NCI-H510A (cell line): ENCODE results near the gene MRPL37.
"Not testable (repeated sequence)": the region's sequence is repeated elsewhere in the genome, so short reads cannot be mapped to it uniquely, and the experiment has no call there.

Source experiments
- DNase-seq: peaks from one replicate; lab custom pipeline; 2025; lab: John Stamatoyannopoulos, UW

MRPL37 gene

GRCh38 chr1:54199765-54200518 is at the start of gene MRPL37, which contains the start of gene CYB5RL:
MRPL37 (plus strand) TSS chr1:54200167; CDS start chr1:54200244, 77 bp downstream.
CYB5RL (minus strand) TSS chr1:54200030; CDS start chr1:54195616, 4,414 bp downstream.
- DNase-seq = peak; percentile 96

DNA sequence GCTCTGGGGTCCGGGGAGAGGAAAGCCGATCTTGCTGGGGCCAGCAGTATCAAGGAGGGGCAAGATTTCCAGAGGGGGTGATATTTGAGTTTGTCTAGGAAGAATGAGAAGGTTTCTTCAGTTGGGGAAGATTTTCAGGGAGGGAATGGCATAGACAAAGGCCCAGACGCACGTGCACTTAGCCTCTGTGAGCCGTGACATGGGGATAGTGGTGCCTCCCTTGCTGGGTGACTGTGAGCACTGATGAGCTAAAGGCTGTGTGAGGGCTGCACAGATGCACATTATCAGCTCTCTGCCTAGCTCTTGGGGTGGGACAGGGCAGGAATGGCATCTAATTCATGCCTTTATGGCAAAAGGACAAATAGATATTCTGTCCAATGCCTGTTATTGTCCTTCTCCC is 49.0 kb upstream of the MRPL37 start:
- DNase-seq = no peak

DNA sequence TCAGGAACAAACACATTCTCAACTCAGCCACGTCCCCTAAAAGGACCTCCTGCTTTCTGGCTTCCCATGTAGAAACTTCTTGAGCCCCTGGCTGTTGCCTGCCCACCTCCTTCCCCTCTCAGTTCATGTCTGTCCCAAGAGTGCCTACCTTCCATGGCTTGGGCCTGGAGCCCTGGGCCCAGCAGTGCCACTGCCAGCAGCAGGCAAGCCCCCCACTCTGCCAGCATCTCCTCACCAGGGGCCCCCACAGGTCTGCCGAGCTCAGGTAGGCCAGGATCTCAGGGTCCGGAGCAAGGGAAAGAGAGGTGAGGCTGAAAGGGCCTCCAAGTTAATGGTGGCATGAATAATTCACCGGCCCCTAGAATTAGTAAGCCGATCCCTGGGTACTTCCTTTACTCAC is 47.3 kb upstream of the MRPL37 start, which contains the start of gene CDCP2:
Gene CDCP2, minus strand, starts transcription at position 305 of the 400 bp plus-strand sequence. Its CDS starts 78 bp downstream, at position 227.
- DNase-seq = no peak

DNA sequence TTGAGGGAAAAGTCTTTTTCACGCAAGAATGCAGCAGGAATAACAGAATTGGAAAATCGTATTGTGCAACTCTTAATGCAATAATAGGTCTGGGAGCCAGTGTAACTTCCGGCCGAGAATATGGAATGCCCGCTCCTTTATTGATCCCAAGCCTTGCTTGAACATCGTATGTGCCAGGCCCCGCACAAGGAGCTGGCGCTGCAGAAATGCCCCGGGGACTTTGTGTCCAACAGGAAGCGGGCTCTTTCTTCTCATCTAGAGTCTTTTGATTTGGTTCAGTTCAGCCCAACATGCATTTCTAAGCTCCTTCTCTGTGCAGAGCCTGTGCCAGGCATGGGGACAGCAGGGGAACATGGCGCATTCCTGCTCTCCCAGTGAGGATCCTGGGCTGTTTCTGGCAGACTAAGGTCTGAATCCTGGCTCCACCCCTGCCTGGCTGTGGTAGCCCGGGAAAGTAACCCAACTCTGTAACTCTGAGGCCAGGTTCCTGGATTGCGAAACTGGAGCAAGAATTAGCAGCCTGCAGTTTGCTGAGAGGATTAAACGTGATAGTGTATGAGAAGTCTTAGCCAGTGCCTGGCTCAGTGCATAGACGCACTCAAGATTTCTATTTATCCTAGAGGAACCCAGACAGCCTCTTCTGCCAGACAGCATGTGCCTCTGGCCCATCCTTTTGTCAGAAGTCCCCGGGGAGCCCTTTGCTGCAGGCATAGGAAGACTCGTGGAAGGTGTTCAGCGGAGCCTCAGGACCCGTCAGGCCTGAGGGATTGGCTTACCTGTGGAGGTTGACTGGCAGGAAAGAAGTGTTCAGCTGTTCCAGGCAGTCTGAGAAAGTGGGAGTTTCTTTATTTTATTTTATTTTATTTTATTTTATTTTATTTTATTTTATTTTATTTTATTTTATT is 46.2 kb upstream of the MRPL37 start:
- peak; percentile 25 for DNase-seq

DNA sequence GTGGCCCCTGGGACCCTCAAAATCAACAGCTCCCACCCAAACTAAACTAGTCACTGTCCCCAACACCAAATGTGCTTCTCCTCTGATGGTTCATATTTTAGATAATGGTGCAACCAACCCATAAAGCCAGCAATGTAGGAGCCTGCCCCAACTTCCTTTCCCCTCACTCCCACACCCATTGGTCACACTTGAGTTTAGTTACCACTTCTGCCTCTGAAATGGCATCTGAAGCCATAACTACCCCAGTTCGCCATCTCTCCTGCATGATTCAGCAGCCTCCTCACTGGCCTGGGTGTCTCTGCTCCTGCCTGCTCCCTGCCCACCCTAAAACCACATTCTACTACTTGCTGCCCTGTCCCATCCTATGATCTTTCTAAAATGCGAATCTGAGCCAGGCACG is 43.8 kb upstream of the MRPL37 start:
- no peak for DNase-seq

DNA sequence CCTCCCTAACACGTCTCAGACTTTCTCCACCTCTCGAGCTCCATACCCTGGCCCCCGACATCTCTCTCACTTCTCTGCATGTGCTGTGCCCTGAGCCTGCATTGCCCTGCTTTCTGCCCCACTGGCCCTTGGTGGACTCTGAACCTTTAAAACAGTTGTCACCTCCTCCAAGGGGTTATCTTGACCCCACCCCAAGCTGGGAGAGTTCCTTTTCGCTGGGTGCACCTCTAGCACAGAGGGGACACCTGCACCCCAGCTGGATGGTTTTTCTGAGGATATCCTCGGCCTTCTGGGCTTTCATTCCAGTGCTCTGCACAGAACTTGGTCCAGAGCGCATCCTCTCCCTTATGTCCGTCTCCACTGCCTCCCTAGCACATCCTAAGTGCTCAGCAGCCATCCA is 43.0 kb upstream of the MRPL37 start:
- no peak for DNase-seq

DNA sequence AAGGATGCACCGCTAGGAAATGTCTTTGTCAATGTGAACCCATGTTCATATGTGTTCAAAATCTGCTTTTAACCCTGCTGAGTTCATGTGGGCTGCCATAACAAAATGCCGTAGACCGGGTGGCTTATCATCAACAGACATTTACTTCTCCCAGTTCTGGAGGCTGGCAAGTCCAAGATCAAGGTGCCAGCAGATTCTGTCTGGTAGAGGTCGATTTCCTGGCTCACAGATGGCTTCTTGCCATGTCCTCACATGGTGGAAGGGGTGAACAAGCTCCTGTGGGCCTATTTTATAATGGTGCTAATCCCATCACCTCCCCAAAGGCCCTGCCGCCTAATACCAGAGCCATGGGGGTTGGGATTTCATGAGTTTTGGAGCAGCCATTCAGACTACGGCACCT is 42.6 kb upstream of the MRPL37 start:
- DNase-seq = no peak

- no peak for DNase-seq
These were observed 41.9 kb upstream of the MRPL37 start for GRCh38 chr1:54158071-54158470.

GRCh38 chr1:54159733-54160316 is 40.1 kb upstream of the MRPL37 start:
- no peak for DNase-seq

GRCh38 chr1:54160351-54160750 is 39.6 kb upstream of the MRPL37 start:
- no peak for DNase-seq

DNA sequence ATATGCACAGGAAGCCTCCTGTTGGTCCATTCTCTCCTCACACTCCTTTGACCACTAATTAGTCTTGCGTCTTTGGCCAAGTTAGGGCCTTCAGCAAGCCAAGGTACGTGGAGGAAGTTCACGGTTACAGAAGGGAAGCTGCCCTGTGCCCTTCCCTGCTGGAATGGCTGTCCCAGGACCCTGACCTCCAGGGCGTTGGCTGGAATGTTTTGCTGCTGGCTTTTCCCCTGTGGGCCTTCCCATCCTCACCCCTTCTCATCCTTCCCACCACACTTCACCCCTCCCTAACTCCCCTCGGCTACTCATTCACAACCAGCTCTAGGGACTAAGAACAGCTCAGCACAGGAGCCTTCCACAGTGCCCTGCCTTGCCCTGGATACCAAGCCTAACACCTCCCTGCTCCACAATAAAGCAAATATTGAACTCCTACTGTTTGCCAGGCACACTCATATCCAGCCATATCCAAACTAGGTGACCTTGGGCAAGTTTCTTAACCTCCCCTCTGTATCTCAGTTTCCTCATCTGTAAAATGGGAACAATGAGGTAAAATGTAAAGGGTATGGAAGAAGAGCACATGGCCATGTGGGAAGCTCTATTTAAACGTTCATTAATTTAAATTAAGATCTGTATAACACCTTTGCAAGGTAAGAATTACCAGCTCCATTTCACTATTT is 38.3 kb upstream of the MRPL37 start:
- DNase-seq = no peak

DNA sequence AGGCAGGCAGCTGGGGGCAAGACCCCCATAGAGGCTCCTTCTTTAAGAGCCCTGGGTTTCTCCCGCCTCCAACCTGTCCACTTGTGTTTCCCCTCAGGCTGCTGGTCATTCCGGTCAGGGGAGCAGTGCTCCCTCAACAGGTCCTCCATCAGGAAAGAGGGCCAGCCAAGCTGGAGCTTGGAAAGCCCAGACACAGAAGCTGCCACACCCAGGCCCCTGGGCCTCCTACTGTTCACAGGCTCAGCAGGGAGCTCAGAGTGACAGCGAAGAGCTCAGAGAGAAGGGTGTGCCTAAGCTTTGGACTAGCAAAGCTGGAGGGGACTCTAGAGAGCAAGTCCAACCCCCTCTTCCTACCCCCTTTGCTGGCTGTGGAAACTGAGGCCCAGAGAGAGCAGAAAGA is 36.9 kb upstream of the MRPL37 start:
- DNase-seq = no peak

GRCh38 chr1:54163573-54163972 is 36.4 kb upstream of the MRPL37 start:
- no peak for DNase-seq

DNA sequence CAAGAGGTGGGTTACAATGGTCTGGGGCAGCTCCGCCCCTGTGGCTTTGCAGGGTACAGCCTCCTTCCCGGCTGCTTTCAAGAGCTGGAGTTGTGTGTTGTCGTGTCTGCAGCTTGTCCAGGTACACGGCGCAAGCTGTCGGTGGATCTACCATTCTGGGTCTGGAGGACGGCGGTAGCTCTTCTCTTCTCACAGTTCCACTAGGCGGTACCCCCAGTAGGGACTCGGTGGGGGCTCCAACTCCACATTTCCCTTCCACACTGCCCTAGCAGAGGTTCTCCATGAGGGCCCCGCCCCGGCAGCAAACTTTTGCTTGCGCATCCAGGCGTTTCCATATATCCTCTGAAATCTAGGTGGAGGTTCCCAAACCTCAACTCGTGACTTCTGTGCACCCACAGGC is 34.8 kb upstream of the MRPL37 start:
- no peak for DNase-seq

DNA sequence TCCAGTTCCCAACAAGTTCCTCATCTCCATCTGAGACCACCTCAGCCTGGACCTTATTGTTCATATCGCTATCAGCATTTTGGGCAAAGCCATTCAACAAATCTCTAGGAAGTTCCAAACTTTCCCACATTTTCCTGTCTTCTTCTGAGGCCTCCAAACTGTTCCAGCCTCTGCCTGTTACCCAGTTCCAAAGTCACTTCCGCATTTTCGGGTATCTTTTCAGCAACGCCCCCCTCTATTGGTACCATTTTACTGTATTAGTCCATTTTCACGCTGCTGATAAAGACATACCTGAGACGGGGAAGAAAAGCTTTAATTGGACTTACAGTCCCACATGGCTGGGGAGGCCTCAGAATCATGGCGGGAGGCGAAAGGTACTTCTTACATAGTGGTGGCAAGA is 33.6 kb upstream of the MRPL37 start:
- not testable (repeated sequence) for DNase-seq

- no peak for DNase-seq
These were observed 32.4 kb upstream of the MRPL37 start for GRCh38 chr1:54167422-54168139.

DNA sequence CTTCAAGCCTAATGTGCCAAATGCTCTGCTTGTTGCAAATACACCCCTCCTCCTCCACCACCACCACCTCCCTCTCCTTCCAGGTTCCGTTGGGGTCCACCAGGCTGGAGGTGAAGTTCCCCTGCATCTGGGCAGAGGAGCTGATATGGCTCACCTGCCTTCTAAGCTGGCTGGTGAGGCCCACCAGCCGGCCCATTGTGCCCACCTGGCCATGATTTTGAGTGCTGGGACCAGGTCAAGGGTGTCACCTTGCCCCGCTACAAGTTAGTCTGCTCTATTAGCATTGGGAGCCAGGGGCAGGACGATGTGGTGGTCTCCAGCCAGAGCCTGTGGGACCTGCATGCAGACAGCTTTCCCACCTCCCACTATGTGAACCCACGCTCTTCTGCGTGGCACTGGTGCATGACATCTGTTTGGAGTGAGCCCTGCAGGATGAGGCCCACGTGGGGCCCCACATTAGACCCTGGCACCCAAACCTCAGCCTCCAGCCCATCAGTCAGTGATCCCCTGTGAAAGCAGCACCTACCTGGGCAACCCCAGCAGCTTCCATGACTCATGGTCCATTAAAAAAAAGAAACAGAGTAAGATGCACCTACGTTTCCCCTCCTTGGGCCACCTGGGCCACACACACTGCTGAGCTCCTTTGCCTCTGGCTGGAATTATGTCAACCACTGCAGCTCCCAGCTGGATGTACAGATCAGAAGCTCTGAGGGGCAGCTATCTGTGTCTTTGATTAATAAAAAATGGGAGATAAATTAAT is 31.6 kb upstream of the MRPL37 start:
- no peak for DNase-seq

DNA sequence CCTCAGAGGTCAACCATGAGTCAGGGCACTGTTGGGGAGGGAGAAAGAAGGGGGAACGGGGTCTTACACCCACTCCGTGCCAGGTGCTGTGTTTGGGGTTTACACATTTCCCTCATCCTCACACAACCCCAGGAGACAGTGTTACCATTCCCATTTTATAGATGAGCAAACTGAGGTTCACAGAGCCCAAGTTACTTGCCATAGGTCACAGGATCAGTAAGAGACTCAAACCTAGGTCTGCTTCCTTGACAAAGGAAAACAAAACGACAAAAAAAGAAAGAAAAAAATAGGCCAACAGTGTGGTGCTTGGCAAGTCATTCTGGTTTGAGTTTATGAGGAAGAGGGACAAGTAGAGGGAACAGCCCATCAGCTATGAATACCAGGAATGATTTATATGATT is 30.9 kb upstream of the MRPL37 start:
- no peak for DNase-seq

DNA sequence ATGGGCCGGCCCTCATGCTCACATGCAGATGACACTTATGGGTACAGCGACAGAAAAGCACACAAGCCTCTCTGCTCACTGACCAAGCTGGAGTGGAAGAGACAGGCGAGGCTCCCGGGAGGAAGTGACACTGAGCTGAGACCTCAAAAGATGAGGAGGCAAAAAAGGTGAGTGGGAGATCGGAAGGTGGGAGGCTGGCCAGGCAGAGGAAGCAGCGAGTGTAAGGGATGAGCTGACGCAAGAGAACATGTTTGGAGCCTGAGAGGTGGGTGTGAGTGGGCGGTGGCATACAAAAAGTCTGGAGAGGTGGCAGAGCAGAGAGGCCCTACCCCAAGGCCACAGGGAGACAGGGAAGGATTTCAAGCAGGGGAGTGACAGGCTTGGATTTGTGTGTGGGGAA is 29.0 kb upstream of the MRPL37 start:
- no peak for DNase-seq

DNA sequence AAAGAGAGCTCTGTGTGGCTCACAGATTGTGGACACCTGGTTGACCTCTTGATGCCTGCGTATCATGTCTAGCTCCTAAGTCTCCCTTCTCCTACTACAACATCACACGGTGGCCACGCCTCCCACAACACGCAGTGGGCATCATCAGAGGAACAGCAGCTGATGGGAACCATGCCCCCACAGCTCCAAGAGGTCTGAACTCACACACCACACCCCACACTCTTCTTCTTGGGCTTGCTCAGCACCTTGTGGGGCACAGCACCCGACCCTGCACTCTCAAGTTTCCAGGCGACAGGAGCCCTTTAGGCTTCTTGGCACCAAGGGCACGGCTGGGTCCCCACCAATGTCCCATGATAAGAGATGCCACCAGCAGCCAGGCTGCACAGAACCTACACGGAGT is 28.4 kb upstream of the MRPL37 start:
- DNase-seq = no peak
